Epithelial cell of esophagus (primary cell): Measurements from ENCODE around the gene SLC8A2.

Experiments used
- DNase-seq: peaks from one replicate; pipeline ENCODE4 v3.0.0; 2010; ENCODE audit warnings: low read depth
- H3K4me3 ChIP-seq: 2 replicates; pipeline ENCODE4 v1.5.1; 2011; ENCODE audit warnings: mild to moderate bottlenecking, low read length, control low read depth
- TF ChIP-seq, protein P1 (sequence below): IDR thresholded peaks from 2 replicates; pipeline ENCODE4 v1.5.1; 2011; ENCODE audit warnings: low read depth, mild to moderate bottlenecking, low read length, control low read depth, inconsistent platforms; ENCODE audit not compliant: insufficient read depth; ENCODE audit errors: missing control alignments

Gene SLC8A2

DNA sequence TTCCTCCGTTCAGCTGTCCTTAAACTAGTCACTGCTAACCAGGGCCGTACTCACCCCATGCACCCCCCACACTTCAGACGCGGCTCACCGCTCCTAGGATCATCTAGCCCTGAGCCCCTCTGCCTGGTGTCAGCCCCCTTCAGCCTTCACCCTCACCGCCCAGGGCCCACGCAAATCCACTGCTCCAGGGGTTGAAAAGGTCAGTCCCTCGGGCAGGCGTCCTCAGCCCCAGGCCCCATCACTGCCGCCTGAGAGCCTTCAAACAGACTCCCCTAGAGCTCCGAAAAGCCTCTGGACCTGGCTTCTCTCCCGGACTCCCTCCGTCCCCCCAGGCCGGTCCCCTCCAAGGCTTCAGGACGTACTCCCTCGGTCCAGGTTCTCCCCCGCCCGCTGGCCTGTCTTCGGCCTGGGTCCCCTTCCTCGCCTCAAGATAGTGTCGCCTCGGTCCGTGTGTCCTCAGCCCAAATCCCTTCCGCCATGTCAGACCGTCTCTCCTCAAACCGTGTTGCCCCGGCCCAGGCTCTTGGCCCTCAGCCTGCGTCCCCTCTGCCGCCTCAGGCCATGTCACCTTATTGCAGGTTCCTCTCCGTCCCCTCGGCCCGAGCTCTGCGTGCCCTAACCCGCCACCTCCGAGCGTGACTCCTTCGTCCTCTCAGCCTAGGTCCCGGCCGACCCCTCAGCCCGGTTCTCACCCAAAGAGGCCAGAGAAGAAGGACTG, 42.6 kb upstream of the SLC8A2 start:
- peak overlapping the region; percentile 100 for H3K4me3 ChIP-seq
- TF ChIP-seq, protein P1, sequence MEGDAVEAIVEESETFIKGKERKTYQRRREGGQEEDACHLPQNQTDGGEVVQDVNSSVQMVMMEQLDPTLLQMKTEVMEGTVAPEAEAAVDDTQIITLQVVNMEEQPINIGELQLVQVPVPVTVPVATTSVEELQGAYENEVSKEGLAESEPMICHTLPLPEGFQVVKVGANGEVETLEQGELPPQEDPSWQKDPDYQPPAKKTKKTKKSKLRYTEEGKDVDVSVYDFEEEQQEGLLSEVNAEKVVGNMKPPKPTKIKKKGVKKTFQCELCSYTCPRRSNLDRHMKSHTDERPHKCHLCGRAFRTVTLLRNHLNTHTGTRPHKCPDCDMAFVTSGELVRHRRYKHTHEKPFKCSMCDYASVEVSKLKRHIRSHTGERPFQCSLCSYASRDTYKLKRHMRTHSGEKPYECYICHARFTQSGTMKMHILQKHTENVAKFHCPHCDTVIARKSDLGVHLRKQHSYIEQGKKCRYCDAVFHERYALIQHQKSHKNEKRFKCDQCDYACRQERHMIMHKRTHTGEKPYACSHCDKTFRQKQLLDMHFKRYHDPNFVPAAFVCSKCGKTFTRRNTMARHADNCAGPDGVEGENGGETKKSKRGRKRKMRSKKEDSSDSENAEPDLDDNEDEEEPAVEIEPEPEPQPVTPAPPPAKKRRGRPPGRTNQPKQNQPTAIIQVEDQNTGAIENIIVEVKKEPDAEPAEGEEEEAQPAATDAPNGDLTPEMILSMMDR = no peak
- no peak for DNase-seq

DNA sequence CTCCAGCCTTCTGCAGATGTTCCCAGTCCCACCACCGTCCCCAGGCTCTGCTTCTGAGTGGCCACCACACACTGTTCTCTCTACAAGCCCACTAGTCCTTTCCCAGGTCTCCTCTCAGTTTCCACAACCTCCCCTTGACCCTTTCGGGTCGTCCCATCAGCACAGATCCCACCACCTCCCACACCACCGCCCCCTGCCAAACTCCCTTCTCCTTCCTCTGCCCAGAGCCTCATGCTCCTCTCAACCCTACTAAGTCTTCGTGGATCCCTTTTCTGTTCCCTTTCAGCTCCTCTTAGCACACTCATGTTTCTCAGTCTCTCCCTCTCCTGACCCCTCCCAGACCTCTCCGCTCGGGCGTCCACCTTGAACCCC, 41.2 kb upstream of the SLC8A2 start:
- TF ChIP-seq, protein P1 = no peak
- peak overlapping the region; percentile 100 for H3K4me3 ChIP-seq
- no peak for DNase-seq

DNA sequence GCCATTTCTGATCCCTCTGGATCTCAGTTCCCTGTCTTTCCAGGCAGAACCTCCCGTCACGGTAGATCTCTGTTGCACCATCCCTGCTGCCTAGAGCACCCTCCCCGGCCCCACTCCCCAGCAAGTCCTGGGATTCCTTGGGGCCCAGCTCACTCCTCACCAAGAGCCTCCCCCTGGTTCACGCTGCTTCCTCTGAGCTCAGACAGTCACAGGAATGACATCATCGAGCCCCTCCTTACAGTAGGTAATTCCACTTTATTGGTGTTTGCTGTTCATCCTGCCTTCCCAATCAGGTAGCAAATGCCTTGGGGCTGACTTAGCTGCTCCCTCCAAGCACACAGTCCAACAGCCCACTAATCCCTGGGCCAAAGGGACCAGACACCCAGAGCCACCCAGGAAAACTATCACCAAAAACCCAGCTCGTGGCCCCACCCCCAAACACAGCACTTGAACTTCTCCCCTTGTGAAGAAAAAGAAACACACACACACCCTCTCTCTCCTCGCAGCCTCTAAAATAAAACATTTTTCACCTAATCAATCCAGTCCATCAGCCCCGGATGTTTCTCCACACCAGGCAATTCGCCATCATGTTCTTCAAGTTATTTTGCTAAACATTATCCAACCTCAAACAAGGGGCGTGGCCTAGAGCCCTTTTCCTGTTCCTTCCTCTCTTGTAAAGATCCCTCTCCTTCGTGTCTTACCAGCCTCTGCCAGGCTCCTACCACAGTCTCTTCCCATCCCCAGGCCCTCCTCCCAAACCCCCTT, 40.7 kb upstream of the SLC8A2 start:
- H3K4me3 ChIP-seq = peak overlapping the region; percentile 100

DNA sequence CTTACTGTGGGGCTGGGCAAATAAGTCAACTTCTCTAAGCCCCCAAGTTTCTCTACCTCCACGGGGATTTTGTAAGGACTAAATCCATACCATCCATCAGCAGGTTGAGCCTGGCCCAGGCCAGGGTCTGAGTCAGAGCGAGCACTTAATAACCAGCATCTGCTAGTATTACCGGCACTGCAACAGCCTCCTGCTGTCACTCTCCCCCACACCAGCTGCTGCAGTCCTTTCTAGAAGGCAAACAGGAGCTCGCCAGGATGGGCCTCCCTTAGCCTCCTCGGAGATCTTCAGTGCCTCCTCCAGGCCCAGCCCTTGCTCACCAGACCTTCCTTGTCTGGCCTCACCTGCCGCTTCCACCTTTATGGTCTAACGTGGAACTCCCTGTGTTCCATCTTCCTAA, 40.0 kb upstream of the SLC8A2 start:
- no peak overlapping the region for H3K4me3 ChIP-seq
- TF ChIP-seq, protein P1 = no peak
- peak; percentile 41 for DNase-seq

More for the DNA sequence above, 40.7 kb upstream of the SLC8A2 start:
- TF ChIP-seq, protein P1 = no peak
- peak; percentile 43 for DNase-seq

DNA sequence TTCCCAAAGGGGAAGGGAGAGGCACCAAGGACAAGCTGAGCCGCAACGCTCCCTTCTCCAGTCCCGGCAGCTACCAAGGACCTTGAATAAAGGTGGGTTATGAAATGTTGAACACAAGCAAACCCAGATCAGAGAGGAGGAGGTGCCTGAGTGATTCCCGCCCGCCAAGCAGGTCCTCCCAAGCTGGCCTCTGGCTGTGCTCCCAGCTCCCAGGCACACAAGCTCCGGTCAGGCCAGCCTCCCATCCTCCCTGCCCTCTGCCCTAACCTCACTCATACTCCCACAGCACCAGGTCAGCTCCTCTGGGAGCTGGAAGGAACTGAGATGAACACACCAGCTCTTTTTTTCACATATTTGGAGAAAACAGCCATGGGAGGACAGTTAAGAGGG, 39.4 kb upstream of the SLC8A2 start:
- H3K4me3 ChIP-seq = no peak overlapping the region
- TF ChIP-seq, protein P1 = no peak
- DNase-seq = no peak

DNA sequence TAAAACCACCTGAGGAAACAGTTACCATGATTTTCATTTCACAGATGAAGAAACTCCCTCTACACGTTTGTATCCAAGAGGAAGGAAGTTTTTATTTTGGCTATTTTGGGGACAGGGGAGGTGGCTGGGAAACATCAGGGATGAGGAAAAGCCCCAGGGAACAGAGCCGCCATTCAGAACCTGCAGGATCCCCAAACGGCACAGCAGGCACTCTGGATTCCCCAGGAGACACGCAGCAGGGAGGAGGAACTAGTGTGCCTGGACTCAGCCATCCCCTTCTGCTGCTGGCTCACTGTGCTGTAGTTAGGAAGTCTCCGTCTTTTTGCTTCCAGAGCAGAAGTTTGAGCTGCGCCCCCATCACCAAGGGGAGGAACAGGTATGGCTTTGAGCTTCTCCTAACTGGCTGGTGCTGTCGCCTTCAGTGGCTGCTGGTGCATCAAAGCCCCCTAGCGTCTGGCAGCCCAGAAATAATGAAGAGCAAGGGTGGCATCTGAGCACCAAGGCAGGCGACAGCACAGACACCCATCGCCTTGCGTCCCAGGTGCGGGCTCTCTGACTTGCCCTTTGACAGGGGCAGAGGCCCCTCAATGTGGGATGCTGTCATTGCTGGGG, 38.9 kb upstream of the SLC8A2 start:
- TF ChIP-seq, protein P1 = peak; percentile 15
- DNase-seq = no peak
- H3K4me3 ChIP-seq = no peak overlapping the region
